Smooth muscle cell (in vitro differentiated cells): Measurements from ENCODE around the gene ERCC6L2. TPM values are rescaled to one million over a fixed set of nuclear protein-coding genes. Genes with fewer than 3 reads are reported as not detected.

ENCODE experiments used
- DNase-seq: peaks from one replicate; lab custom pipeline; 2025; ENCODE audit not compliant: unreplicated experiment; lab: John Stamatoyannopoulos, UW
- H2AFZ ChIP-seq: fragments of 200-600 bp; sonication (generic); 2 replicates; pipeline ENCODE4 v1.6.0; 2016; ENCODE audit warnings: antibody characterized with exemption, low read depth, mild to moderate bottlenecking
- H3F3A ChIP-seq: fragments of 200-600 bp; sonication (generic); 2 replicates; pipeline ENCODE4 v1.6.0; 2017; ENCODE audit warnings: antibody characterized with exemption, low read depth
- H3K27ac ChIP-seq: fragments of 200-600 bp; sonication (generic); 2 replicates; pipeline ENCODE4 v1.5.1; 2016; ENCODE audit warnings: low read depth, mild to moderate bottlenecking
- H3K27me3 ChIP-seq: fragments of 200-600 bp; sonication (generic); 2 replicates; pipeline ENCODE4 v1.6.1; 2016; ENCODE audit warnings: low read depth, mild to moderate bottlenecking
- H3K36me3 ChIP-seq: fragments of 200-600 bp; sonication (generic); 2 replicates; pipeline ENCODE4 v1.5.1; 2016; ENCODE audit warnings: low read depth
- H3K4me1 ChIP-seq: fragments of 200-600 bp; sonication (generic); 2 replicates; pipeline ENCODE4 v1.5.1; 2016; ENCODE audit warnings: low read depth
- H3K4me2 ChIP-seq: fragments of 200-600 bp; sonication (generic); 2 replicates; pipeline ENCODE4 v1.6.0; 2016; ENCODE audit warnings: mild to moderate bottlenecking
- H3K4me3 ChIP-seq: fragments of 200-600 bp; sonication (generic); 2 replicates; pipeline ENCODE4 v1.5.1; 2016; ENCODE audit warnings: mild to moderate bottlenecking
- H3K79me2 ChIP-seq: fragments of 200-600 bp; sonication (generic); 2 replicates; pipeline ENCODE4 v1.6.0; 2016; ENCODE audit warnings: low read depth, mild to moderate bottlenecking
- H3K9ac ChIP-seq: fragments of 200-600 bp; sonication (generic); 2 replicates; pipeline ENCODE4 v1.6.0; 2016; ENCODE audit warnings: low read depth
- H3K9me3 ChIP-seq: fragments of 200-600 bp; sonication (generic); replicated peaks from 2 replicates; pipeline ENCODE4 v1.5.1; 2016; ENCODE audit warnings: low read depth
- H4K20me1 ChIP-seq: fragments of 200-600 bp; sonication (generic); 2 replicates; pipeline ENCODE4 v1.6.0; 2016; ENCODE audit warnings: low read depth
- WGBS: methylation state at CpG from one replicate; pipeline ENCODE4 v1.1.7; 2016; ENCODE audit warnings: low lambda C conversion rate; 5-methylcytosine and 5-hydroxymethylcytosine counted together
- polyA plus RNA-seq: library from polyadenylated mRNA; unstranded; fragments of >200 nt; fragmentation: Nextera tagmentation; extraction: Ambion mirVana; gene quantifications from 2 replicates; pipeline ENCODE4 v1.2.1, GENCODE V29; 2016
- total RNA-seq: library from RNA; depleted of rRNA; stranded (reverse); fragments of >200 nt; gene quantifications from 2 replicates; pipeline ENCODE4 v1.2.3, GENCODE V29; 2014
- TF ChIP-seq, protein P1 (sequence below): fragments of 200-600 bp; sonication (generic); IDR thresholded peaks from 2 replicates; pipeline ENCODE4 v1.5.1; 2017; ENCODE audit warnings: borderline replicate concordance, mild to moderate bottlenecking, antibody characterized with exemption; ENCODE audit not compliant: insufficient read depth, poor library complexity, severe bottlenecking

ERCC6L2 gene
- total and polyA plus RNA-seq, 2 experiments from 2014 or later = 9.6 to 39.4 TPM

DNA sequence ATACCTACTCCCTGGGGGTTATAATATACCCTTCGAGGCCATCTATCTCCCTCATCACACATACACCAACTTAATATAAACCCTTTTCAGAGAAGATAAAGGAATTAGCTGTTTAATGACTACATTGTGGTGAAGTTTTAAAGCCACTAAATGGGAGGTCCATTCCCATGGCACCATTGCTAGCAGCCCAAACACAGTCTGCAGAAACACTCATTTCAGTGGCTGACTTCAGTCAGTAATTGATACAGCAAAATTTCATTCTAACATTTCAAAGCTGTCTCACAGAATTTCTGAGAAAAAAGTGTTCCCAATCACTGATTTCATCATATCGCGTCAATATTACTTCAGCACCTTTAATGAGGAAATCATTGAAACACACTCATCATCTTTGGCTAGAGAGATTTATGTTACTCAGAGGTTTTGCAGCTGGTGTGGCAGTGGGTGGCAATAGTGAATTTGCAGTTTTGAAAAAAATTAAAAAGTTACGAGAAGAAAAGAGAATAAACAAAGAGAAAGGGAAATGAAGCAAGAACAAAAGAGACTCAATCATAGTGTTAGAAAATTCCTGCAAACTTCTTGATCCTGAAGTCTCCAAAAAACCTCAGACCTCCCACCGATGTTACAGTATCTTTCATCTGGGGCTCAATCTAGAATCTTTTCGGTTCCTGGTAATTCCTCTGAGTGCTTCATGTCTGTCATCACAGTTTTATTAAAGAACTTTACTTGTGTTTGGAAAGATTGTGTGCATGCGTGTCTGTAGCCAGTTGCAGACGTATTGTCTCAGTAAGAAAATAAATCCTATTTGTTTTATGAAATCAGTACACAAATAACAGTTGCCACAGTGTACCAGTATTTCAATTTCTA, 105.0 kb downstream of the ERCC6L2 start:
- TF ChIP-seq, protein P1, sequence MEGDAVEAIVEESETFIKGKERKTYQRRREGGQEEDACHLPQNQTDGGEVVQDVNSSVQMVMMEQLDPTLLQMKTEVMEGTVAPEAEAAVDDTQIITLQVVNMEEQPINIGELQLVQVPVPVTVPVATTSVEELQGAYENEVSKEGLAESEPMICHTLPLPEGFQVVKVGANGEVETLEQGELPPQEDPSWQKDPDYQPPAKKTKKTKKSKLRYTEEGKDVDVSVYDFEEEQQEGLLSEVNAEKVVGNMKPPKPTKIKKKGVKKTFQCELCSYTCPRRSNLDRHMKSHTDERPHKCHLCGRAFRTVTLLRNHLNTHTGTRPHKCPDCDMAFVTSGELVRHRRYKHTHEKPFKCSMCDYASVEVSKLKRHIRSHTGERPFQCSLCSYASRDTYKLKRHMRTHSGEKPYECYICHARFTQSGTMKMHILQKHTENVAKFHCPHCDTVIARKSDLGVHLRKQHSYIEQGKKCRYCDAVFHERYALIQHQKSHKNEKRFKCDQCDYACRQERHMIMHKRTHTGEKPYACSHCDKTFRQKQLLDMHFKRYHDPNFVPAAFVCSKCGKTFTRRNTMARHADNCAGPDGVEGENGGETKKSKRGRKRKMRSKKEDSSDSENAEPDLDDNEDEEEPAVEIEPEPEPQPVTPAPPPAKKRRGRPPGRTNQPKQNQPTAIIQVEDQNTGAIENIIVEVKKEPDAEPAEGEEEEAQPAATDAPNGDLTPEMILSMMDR = no peak
- Histone ChIP-seq H3K4me3 (no peak overlapping the region), H3K27me3 (no peaks in the 10 kb centered on the region), H3K36me3 (no peaks in the 10 kb centered on the region), H3K79me2 (no peaks in the 10 kb centered on the region), H3K9me3 (no peaks in the 10 kb centered on the region), H3K9ac (no peak overlapping the region), H3F3A (no peaks in the 10 kb centered on the region), H4K20me1 (peaks cover 4% of the 10 kb centered on the region), H3K4me2 (peak overlapping the region; percentile 47), H3K27ac (no peak overlapping the region), H2AFZ (no peak overlapping the region), H3K4me1 (peaks cover 35% of the 10 kb centered on the region)
- WGBS = 45% methylated on average over 8 of the region's 8 CpGs
- no peak for DNase-seq

DNA sequence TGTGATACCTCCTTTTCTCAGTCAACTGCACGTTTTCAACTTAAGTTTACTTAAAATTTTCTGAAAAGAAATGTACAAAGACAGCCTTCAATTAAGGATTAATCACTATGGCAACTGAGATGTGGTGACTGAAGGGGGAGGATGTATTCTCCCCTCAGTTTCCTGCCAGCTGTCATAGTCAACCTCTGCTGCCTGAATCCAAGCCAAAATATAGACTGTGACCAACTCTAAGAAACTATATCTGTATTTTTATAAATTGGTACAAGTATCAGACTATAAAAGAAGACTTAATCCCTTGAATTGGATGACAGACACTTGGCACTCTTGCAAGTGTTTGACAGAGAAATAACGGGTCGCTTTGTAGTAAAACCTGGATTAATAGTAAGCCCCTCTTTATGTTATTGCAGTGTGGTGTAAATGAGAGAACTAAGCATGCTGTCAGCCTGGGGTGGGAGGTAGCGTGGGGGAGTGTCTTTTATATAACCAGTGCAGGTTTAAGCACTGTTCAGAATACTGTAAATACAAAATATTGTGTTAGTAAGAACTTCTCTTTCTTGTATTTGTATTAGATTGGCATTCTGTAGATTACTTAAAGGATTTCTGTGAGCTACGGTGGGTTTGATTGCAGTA, 106.4 kb downstream of the ERCC6L2 start:
- Histone ChIP-seq H3K9ac (no peak overlapping the region), H3K9me3 (no peaks in the 10 kb centered on the region), H3F3A (no peaks in the 10 kb centered on the region), H3K4me3 (no peak overlapping the region), H3K4me2 (peak overlapping the region; percentile 47), H3K36me3 (no peaks in the 10 kb centered on the region), H3K4me1 (peaks cover 35% of the 10 kb centered on the region), H3K79me2 (no peaks in the 10 kb centered on the region), H3K27ac (no peak overlapping the region), H2AFZ (no peak overlapping the region), H3K27me3 (no peaks in the 10 kb centered on the region), H4K20me1 (peaks cover 4% of the 10 kb centered on the region)
- TF ChIP-seq, protein P1 = no peak
- no peak for DNase-seq
- 28% methylated on average over 5 of the region's 5 CpGs for WGBS

DNA sequence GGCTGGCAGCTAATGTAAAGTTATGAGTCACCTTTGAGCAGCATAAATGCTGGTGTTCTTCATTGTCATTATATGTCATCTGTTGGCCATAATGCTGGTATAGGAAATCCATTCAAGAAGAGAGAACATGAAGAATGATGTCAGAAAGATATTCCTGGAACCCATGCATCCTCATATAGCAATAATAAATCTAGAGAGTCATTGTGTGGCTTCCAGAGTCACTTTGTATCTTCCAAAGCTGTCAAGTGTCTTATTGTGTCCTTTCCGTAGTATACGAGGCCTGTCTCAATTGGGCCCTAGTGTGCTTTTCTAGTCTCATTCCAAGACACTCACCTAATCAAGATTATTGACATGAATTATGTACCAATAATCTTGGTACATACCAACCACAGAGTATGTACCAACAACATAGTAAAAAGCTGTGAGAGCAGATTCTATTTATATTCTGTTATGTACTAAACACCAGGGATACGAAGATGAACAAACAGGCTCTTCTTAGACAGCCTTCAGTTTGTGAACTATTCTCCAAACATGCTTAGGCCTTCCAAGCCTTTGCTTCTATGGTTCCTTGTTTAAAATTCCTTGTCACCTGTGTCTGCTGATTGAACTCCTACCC, 110.1 kb downstream of the ERCC6L2 start:
- no peak overlapping the region for H3K9ac ChIP-seq
- H3K4me1 ChIP-seq = peaks cover 23% of the 10 kb centered on the region
- 94% methylated on average over 3 of the region's 3 CpGs for WGBS
- DNase-seq = no peak
- no peaks in the 10 kb centered on the region for H3K79me2 ChIP-seq
- no peaks in the 10 kb centered on the region for H3F3A ChIP-seq
- no peak overlapping the region for H3K4me3 ChIP-seq
- no peaks in the 10 kb centered on the region for H3K27me3 ChIP-seq
- TF ChIP-seq, protein P1 = no peak
- H2AFZ ChIP-seq = no peak overlapping the region
- H3K9me3 ChIP-seq = no peaks in the 10 kb centered on the region
- no peak overlapping the region for H3K27ac ChIP-seq
- no peak overlapping the region for H3K4me2 ChIP-seq
- H4K20me1 ChIP-seq = peaks cover 4% of the 10 kb centered on the region
- no peaks in the 10 kb centered on the region for H3K36me3 ChIP-seq
